Brain microvascular endothelial cell (primary cell): Measurements from ENCODE around the gene IPPK.

Experiments
- DNase-seq: peaks from one replicate; pipeline ENCODE4 v3.0.0-alpha.2; 2020
- H3K27ac ChIP-seq: fragments of 250-450 bp; sonication (Bioruptor Pico); 2 replicates; pipeline ENCODE4 v1.5.1; 2020; ENCODE audit warnings: mild to moderate bottlenecking, moderate library complexity
- H3K27me3 ChIP-seq: fragments of 250-450 bp; sonication (Bioruptor Pico); replicated peaks from 2 replicates; pipeline ENCODE4 v1.5.1; 2020; ENCODE audit warnings: mild to moderate bottlenecking
- H3K36me3 ChIP-seq: fragments of 250-450 bp; sonication (Bioruptor Pico); replicated peaks from 2 replicates; pipeline ENCODE4 v1.5.1; 2020; ENCODE audit warnings: mild to moderate bottlenecking
- H3K4me3 ChIP-seq: 2 replicates; pipeline ENCODE4 v1.5.1; 2011; ENCODE audit warnings: low read depth, mild to moderate bottlenecking, control low read depth, low read length, moderate library complexity
- in situ Hi-C: cut with HindIII; loops from 2 replicates; pipeline ENCODE4 v1.10.0; 2017; ENCODE audit warnings: low sequenced_read_pairs, low pct_ligation_motif_present
- TF ChIP-seq, protein P1 (sequence below): IDR thresholded peaks from 2 replicates; pipeline ENCODE4 v1.5.1; 2011; ENCODE audit warnings: low read depth, mild to moderate bottlenecking, moderate library complexity, low read length, control low read depth, inconsistent platforms; ENCODE audit errors: missing control alignments

The IPPK gene

DNA sequence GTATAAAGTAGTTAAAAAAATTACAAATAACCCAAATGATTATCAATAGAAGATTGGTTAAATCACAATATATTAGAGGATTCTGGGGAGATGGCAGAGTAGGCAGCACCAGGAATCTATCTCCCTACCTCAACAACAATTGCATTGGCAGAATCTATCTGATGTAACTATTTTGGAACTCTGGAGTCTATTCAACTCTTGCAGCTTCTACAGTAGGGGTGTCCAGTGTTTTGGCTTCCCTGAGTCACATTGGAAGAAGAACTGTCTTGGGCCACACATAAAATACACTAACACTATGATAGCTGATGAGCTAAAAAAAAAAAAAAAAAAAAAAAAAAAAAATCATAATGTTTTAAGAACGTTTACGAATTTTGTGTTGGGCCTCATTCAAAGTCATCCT is 104.9 kb downstream of the IPPK start:
- H3K27me3 ChIP-seq: no peaks in the 10 kb centered on the region
- no peak overlapping the region for H3K4me3 ChIP-seq
- TF ChIP-seq, protein P1, sequence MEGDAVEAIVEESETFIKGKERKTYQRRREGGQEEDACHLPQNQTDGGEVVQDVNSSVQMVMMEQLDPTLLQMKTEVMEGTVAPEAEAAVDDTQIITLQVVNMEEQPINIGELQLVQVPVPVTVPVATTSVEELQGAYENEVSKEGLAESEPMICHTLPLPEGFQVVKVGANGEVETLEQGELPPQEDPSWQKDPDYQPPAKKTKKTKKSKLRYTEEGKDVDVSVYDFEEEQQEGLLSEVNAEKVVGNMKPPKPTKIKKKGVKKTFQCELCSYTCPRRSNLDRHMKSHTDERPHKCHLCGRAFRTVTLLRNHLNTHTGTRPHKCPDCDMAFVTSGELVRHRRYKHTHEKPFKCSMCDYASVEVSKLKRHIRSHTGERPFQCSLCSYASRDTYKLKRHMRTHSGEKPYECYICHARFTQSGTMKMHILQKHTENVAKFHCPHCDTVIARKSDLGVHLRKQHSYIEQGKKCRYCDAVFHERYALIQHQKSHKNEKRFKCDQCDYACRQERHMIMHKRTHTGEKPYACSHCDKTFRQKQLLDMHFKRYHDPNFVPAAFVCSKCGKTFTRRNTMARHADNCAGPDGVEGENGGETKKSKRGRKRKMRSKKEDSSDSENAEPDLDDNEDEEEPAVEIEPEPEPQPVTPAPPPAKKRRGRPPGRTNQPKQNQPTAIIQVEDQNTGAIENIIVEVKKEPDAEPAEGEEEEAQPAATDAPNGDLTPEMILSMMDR: no peak
- no peaks in the 10 kb centered on the region for H3K36me3 ChIP-seq
- in situ Hi-C loops: no loop called here
- H3K27ac ChIP-seq: no peak overlapping the region
- no peak for DNase-seq

DNA sequence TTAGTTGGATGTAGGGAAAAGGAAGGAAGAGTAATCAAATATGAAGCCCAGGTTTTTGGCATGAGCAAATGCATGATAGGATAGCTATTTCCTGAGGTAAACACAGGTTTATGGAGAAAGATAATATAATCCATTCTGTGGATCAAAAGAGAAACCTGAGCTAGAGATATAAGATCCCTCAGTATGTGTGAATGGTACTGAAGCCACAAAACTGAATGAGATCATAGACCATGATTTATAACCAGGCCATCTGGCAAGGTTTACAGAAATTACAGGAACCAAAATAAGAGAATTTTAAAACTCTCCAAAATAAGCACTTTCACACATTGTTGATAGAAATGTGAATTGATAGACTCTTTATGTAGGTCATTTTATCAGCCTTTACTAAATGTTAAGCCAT is 105.4 kb downstream of the IPPK start:
- H3K27me3 ChIP-seq: no peaks in the 10 kb centered on the region
- DNase-seq: no peak
- no peaks in the 10 kb centered on the region for H3K36me3 ChIP-seq
- H3K27ac ChIP-seq: no peak overlapping the region
- TF ChIP-seq, protein P1: no peak
- no peak overlapping the region for H3K4me3 ChIP-seq
- in situ Hi-C loops: no loop called here
